ENCODE measurements around the gene TTC32.

Gene TTC32

GRCh38 chr2:19859565-19859964, 42.2 kb downstream of the TTC32 start:
- no peak for DNase-seq
- Histone ChIP-seq H3F3A (ENCODE audit: insufficient read depth, low read length) (no peaks in the 10 kb centered on the region), H3K4me3 (ENCODE audit: low read length) (no peak overlapping the region), H3K27ac (ENCODE audit: low read length) (no peak overlapping the region), H2AFZ (ENCODE audit: low read length) (no peak overlapping the region), H3K9ac (ENCODE audit: low read length) (no peak overlapping the region), H3K9me3 (replicated peaks; ENCODE audit: insufficient read depth, low read length) (no peaks in the 10 kb centered on the region), H3K4me2 (ENCODE audit: low read depth, low read length) (no peak overlapping the region), H3K9me2 (replicated peaks; ENCODE audit: insufficient read depth, low read length) (no peaks in the 10 kb centered on the region), H3K36me3 (replicated peaks; ENCODE audit: insufficient read depth, low read length) (no peaks in the 10 kb centered on the region), H3K4me1 (ENCODE audit: low read length) (no peaks in the 10 kb centered on the region), H3K27me3 (replicated peaks; ENCODE audit: insufficient read depth, low read length) (no peaks in the 10 kb centered on the region), H3K79me2 (ENCODE audit: low read length) (no peaks in the 10 kb centered on the region), H4K20me1 (ENCODE audit: insufficient read depth, low read length) (no peaks in the 10 kb centered on the region)
- no peak for TF ChIP-seq EZH2 (optimal IDR thresholded peaks at IDR 0.05; ENCODE audit: low read depth, low read length)
- no peak for TF ChIP-seq EZH2phosphoT487 (IDR thresholded peaks at IDR 0.05; ENCODE audit: low read length)
- no peak for TF ChIP-seq CTCF (IDR thresholded peaks at IDR 0.05; ENCODE audit: low read length)

GRCh38 chr2:19857806-19858205, 44.0 kb downstream of the TTC32 start:
- Histone ChIP-seq H3K36me3 (replicated peaks; ENCODE audit: insufficient read depth, low read length) (no peaks in the 10 kb centered on the region), H3K9ac (ENCODE audit: low read length) (no peak overlapping the region), H3K79me2 (ENCODE audit: low read length) (no peaks in the 10 kb centered on the region), H2AFZ (ENCODE audit: low read length) (no peak overlapping the region), H3F3A (ENCODE audit: insufficient read depth, low read length) (no peaks in the 10 kb centered on the region), H3K4me3 (ENCODE audit: low read length) (no peak overlapping the region), H3K9me2 (replicated peaks; ENCODE audit: insufficient read depth, low read length) (no peaks in the 10 kb centered on the region), H3K27ac (ENCODE audit: low read length) (no peak overlapping the region), H3K4me1 (ENCODE audit: low read length) (no peaks in the 10 kb centered on the region), H3K27me3 (replicated peaks; ENCODE audit: insufficient read depth, low read length) (no peaks in the 10 kb centered on the region), H3K9me3 (replicated peaks; ENCODE audit: insufficient read depth, low read length) (no peaks in the 10 kb centered on the region), H4K20me1 (ENCODE audit: insufficient read depth, low read length) (no peaks in the 10 kb centered on the region), H3K4me2 (ENCODE audit: low read depth, low read length) (no peak overlapping the region)
- no peak for TF ChIP-seq EZH2phosphoT487 (IDR thresholded peaks at IDR 0.05; ENCODE audit: low read length)
- TF ChIP-seq EZH2 (optimal IDR thresholded peaks at IDR 0.05; ENCODE audit: low read depth, low read length): no peak
- no peak for TF ChIP-seq CTCF (IDR thresholded peaks at IDR 0.05; ENCODE audit: low read length)
- no peak for DNase-seq

- Histone ChIP-seq H3K9me2 (replicated peaks; ENCODE audit: insufficient read depth, low read length) (no peaks in the 10 kb centered on the region), H3K4me2 (ENCODE audit: low read depth, low read length) (no peak overlapping the region), H3K9me3 (replicated peaks; ENCODE audit: insufficient read depth, low read length) (no peaks in the 10 kb centered on the region), H4K20me1 (ENCODE audit: insufficient read depth, low read length) (no peaks in the 10 kb centered on the region), H3K27me3 (replicated peaks; ENCODE audit: insufficient read depth, low read length) (no peaks in the 10 kb centered on the region), H2AFZ (ENCODE audit: low read length) (no peak overlapping the region), H3K36me3 (replicated peaks; ENCODE audit: insufficient read depth, low read length) (no peaks in the 10 kb centered on the region), H3F3A (ENCODE audit: insufficient read depth, low read length) (no peaks in the 10 kb centered on the region), H3K4me1 (ENCODE audit: low read length) (no peaks in the 10 kb centered on the region), H3K9ac (ENCODE audit: low read length) (no peak overlapping the region), H3K79me2 (ENCODE audit: low read length) (no peaks in the 10 kb centered on the region), H3K27ac (ENCODE audit: low read length) (no peak overlapping the region), H3K4me3 (ENCODE audit: low read length) (no peak overlapping the region)
- TF ChIP-seq EZH2phosphoT487 (IDR thresholded peaks at IDR 0.05; ENCODE audit: low read length): no peak
- no peak for TF ChIP-seq EZH2 (optimal IDR thresholded peaks at IDR 0.05; ENCODE audit: low read depth, low read length)
- TF ChIP-seq CTCF (IDR thresholded peaks at IDR 0.05; ENCODE audit: low read length): no peak
- no peak for DNase-seq
Observed at GRCh38 chr2:19857100-19857499, 44.7 kb downstream of the TTC32 start.
